HG02970 (cell line): ENCODE results near the gene RP9.

Source experiments
- ATAC-seq: cut with Tn5 transposase; IDR thresholded peaks from one replicate; pipeline ENCODE4 v1.9.1; 2021; ENCODE audit warnings: mild to moderate bottlenecking, moderate library complexity, moderate number of reproducible peaks; ENCODE audit not compliant: unreplicated experiment, low FRiP score

RP9 gene, protein sequence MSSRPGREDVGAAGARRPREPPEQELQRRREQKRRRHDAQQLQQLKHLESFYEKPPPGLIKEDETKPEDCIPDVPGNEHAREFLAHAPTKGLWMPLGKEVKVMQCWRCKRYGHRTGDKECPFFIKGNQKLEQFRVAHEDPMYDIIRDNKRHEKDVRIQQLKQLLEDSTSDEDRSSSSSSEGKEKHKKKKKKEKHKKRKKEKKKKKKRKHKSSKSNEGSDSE

DNA sequence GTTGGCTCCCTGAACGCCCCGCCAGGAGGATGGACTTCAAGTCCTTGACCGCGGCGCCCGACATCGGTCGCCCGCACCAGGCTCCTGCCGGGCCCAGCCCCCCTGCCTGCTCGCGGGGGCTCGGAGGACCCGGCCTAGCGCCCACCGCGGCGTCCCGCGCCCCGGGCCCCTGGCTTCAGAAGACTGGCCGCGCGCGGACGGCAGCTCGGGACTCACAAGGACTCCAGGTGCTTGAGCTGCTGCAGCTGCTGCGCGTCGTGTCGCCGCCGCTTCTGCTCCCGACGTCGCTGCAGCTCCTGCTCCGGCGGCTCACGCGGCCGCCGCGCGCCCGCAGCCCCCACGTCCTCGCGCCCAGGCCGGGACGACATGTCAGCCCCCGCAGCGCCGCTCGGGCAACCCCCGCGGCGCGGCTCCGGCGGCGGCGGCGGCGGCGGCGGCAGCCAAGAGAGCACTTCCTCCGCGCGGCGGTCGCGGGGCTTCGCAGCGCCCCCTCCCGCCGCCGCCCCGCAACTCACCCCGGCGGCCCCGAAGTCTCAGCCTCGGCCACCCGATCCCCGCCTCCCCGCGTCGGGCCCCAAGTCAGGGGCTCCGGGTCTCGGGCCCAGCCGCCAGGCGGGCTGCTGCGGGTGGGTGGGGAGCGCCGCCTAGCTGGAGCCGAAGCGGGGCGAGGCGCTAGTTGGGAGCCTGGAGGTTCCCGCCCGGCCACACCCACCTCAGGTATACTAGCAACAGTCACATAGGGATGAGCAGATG is at the start of gene RP9:
Gene RP9 (minus strand): TSS at position 400 of the 753 bp plus-strand sequence. CDS start 32 bp downstream, at position 368.
- peak; percentile 87 for ATAC-seq

GRCh38 chr7:33157781-33158180 is 48.6 kb upstream of the RP9 start:
- no peak for ATAC-seq

DNA sequence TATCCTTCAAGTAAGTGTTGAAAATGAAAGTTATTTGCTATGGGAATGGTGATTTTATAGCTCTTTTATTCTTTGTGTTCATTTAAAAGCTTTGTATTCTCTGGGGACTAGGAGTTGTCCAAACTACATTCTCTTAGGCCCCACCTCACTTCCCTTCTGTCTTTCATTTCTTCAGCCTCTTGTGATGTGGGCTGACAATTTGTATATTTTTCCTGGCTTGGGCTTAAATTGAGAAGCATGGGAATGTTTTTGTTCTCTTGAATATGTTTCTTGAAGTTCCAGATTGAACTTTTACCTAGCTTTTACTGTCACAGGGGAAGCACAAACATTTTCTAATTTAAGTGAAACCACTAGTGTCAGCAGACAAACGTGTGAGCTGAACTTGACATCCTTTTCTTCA is 48.1 kb upstream of the RP9 start:
- no peak for ATAC-seq

DNA sequence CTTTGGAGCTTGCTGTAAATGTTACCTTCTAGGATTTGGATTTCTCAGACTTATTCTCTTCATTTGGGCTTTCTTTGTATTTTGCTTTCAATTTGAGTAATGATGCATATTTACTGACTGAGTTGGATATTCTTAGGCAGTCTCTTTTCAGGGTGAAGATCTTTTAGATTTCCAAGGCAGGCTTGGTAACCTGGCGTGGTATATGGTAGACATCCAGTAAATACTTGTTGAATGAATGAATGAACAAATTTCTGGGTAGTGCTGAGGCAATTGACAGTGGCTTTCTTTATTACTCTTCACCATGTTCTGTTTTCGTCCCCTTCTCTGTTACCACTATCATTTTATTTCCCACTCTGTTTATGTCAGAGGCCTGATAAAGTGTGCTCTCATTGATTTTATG is 47.2 kb upstream of the RP9 start:
- no peak for ATAC-seq

DNA sequence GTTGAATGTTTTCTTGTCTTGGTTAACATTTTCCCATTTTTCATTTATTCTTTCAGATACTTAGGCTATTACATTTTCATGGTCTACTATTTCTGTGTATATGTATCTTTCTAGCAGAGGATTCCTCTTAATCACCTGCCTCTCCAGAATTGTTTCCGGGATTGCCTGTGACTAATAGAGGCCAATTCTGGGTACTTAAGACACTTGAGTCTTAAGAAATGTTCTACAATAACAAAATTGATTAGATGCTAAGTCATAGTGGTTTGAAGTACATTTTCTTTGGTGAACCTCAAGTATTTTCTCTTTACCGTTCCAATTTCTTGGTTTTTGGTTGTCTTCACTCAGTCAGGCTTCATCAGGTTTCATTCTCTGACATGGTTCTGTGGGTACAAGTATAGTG is 46.6 kb upstream of the RP9 start:
- ATAC-seq: no peak

GRCh38 chr7:33152087-33152486 is 42.9 kb upstream of the RP9 start:
- ATAC-seq: no peak

- ATAC-seq: no peak
These were observed 36.0 kb upstream of the RP9 start for GRCh38 chr7:33145156-33145555.

DNA sequence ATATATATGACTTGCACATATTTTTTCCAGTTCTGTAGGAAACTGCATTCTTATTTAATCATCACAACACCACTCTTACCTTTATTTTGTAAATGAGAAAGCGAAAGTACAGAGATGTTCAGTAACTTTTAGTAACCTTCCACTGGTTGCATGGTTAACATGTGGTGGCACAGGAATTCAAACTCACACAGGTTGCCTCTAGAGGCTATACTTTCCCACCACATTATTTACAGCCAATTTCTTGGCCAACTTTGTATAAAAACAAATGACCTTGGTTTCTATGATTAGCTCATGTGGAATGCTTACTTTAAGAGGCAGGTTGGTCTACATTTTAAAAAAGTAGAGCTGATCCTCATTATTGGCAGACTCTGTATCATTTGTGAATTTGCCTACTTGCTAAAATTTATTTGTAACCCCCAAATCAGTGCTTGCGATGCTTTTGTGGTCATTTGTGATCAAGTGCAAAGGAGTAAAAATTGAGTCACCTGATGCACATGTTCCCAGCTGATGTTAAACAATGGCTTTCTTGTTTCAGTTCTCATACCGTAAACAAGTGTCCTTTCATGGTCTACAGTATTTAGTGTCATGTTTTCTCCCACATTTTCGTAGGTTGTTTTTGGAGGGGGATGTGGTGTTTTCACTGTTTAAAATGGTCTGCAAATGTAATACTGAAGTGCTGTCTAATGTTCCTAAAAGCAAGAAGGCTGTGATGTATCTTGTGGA is 35.0 kb upstream of the RP9 start:
- no peak for ATAC-seq

- no peak for ATAC-seq
These were observed 33.4 kb upstream of the RP9 start for GRCh38 chr7:33142585-33142984.

- no peak for ATAC-seq
These were observed 27.9 kb upstream of the RP9 start for GRCh38 chr7:33137103-33137502.

DNA sequence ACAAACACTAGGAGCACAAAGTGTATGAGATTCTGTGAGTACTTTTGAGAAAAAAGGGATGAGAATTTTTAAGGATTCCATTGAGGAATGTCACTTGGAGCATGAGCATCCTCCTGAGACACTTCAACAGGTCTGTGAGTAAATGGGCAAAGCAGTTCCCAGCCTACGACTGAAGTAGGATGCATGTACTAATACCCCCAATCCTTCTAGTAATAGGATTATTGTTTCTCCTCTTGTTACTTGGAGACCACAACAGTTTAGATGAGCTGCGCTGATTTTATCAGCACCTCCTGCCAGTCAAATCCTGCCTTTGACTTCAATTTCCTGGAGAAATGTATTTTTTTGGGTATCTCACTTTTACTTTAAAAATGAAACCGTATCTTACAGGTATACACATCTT is 21.0 kb upstream of the RP9 start:
- ATAC-seq: no peak

DNA sequence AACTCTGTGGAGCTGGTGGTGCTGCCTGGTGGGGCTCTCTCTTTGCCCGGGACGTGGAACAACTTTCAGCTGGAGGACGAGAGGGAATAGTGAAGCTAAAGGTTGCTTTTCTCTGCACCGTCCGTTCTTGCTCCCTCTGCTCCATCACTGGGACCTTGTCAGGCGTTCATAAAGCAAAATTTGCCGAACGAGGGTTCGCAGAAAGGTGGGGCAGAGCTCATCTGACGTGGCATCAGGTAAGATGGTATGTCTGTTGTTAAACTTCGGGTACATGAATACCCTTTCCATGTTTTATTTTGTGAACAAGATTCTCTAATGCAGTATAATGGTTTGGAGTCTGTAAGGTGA is 20.6 kb upstream of the RP9 start:
- no peak for ATAC-seq

DNA sequence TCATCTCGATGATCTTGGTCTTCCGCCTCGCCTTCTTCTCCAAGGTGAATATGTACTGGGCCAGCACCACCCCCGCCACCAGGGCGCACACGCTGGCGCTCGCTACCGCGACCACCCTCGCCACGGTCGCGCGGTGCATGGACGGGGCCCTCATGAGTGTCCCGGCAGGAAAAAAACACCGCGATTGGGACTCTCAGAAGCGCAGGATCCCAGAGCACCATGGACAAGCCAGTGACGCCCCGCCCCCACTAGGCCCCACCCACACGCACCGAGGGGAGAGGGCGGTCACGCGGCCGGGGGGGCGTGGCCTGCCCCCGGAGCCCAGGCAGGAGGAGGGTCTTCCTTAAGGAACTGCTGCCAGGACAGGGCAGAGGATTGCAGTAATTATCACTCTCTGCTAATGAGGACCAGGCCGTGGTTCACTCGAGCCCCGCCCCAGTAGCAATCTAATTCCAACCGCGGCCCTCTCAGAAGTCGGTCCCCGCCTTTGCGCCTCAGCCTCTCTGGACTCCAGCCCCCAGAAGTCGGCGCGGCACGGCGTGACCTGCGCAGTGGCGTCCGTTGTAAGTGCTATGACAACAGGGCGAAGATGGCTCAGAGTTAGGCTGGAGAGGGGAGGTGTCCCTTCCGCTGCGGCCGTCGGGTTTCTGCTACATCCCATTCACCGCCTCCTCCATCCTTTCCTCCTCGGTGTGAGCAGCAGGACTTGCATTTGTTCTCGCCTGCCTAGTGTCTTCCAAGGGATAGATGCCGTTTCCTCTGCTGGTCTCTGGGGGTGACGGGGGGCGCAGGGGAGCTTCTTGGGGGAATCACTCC is 20.0 kb upstream of the RP9 start, which contains the start of gene BBS9:
Gene BBS9 (plus strand): TSS at position 575 of the 816 bp plus-strand sequence. CDS start 16,689 bp downstream, outside the sequence.
- ATAC-seq: peak; percentile 100

DNA sequence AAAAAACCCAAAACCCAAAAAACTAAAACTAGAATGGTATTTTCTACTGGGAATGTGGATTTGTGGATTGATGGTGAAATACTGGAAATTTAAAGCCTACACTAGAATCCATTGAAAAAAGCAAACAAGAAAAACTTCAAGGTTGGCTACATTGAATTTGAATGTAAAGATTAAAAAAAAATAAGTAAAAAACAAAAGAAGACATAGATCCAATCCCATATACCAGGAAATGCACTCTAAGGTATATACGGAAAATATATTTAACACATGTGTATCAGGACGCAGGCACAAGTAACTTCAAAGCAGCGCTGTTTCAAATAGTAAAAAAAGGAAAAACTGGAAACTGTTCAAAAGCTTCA is 19.4 kb upstream of the RP9 start:
- no peak for ATAC-seq

GRCh38 chr7:33127085-33127484 is 17.9 kb upstream of the RP9 start:
- no peak for ATAC-seq

- no peak for ATAC-seq
These were observed 9.2 kb upstream of the RP9 start for GRCh38 chr7:33118383-33118782.

- ATAC-seq: no peak
These were observed 5.8 kb upstream of the RP9 start for GRCh38 chr7:33114976-33115375.

- ATAC-seq: no peak
These were observed 2.4 kb upstream of the RP9 start for GRCh38 chr7:33111614-33112013.

- ATAC-seq: no peak
These were observed 594 bp upstream of the RP9 start for GRCh38 chr7:33109758-33110238.

- peak; percentile 20 for ATAC-seq
These were observed 625 bp downstream of the RP9 start for GRCh38 chr7:33108554-33109004.
